NB4 (cell line): ENCODE measurements around the gene PBX1.

Experiments
- CTCF ChIP-seq: IDR thresholded peaks from one replicate; pipeline ENCODE4 v1.5.1; 2012; ENCODE audit warnings: low read depth, low read length
- POLR2A ChIP-seq: IDR thresholded peaks from 2 replicates; pipeline ENCODE4 v1.6.1; 2011; ENCODE audit warnings: mild to moderate bottlenecking; ENCODE audit not compliant: insufficient read length; ENCODE audit errors: extremely low read depth

- TF ChIP-seq CTCF (no peak), POLR2A (no peak)
These were observed 60.2 kb downstream of the PBX1 start for GRCh38 chr1:164619006-164619784.
